22Rv1 (cell line): ENCODE data around the gene TIMP2.

Experiments used
- ZFX ChIP-seq: fragments of 450-650 bp; IDR thresholded peaks from 2 replicates; pipeline ENCODE4 v1.6.1; 2017; ENCODE audit warnings: antibody characterized with exemption, borderline replicate concordance
- TF ChIP-seq, protein P1 (sequence below): fragments of 450-650 bp; IDR thresholded peaks from 2 replicates; pipeline ENCODE4 v1.5.1; 2017; ENCODE audit warnings: mild to moderate bottlenecking

DNA sequence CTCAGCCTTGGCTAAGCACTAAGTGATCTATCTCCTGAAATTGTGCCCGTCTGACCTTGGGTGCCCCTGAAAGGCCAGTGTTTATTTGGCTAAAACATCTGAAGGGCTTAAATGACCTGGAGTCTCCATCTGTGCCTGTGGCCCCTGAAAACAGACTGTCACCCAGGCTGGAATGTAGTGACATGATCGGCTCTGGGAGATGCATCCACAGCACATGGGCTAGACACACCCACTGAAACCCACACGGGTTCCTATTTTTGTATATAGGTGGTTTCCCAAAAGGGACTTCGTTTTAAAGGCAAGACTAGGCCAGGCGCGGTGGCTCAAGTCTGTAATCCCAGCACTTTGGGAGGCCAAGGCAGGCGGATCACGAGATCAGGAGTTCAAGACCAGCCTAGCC is 35.7 kb downstream of the TIMP2 start:
- TF ChIP-seq, protein P1, sequence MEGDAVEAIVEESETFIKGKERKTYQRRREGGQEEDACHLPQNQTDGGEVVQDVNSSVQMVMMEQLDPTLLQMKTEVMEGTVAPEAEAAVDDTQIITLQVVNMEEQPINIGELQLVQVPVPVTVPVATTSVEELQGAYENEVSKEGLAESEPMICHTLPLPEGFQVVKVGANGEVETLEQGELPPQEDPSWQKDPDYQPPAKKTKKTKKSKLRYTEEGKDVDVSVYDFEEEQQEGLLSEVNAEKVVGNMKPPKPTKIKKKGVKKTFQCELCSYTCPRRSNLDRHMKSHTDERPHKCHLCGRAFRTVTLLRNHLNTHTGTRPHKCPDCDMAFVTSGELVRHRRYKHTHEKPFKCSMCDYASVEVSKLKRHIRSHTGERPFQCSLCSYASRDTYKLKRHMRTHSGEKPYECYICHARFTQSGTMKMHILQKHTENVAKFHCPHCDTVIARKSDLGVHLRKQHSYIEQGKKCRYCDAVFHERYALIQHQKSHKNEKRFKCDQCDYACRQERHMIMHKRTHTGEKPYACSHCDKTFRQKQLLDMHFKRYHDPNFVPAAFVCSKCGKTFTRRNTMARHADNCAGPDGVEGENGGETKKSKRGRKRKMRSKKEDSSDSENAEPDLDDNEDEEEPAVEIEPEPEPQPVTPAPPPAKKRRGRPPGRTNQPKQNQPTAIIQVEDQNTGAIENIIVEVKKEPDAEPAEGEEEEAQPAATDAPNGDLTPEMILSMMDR, result no peak
- no peak for TF ChIP-seq ZFX
